SU-DHL-6 (cell line): ENCODE measurements around the gene BNC2.

Experiments used
- EZH2phosphoT487 ChIP-seq: fragments of 200-600 bp; sonication (generic), shearing (Covaris generic); conservative IDR thresholded peaks from 2 replicates; pipeline ENCODE4 v1.6.1; 2018; ENCODE audit warnings: mild to moderate bottlenecking, antibody characterized with exemption, low read length, moderate library complexity, mixed read lengths
- TF ChIP-seq, protein P1 (sequence below): fragments of 200-600 bp; sonication (generic); IDR thresholded peaks from one replicate; pipeline ENCODE4 v1.5.1; 2017; ENCODE audit warnings: antibody characterized with exemption, mild to moderate bottlenecking, low read length, moderate library complexity; ENCODE audit not compliant: insufficient read depth, poor library complexity, severe bottlenecking

DNA sequence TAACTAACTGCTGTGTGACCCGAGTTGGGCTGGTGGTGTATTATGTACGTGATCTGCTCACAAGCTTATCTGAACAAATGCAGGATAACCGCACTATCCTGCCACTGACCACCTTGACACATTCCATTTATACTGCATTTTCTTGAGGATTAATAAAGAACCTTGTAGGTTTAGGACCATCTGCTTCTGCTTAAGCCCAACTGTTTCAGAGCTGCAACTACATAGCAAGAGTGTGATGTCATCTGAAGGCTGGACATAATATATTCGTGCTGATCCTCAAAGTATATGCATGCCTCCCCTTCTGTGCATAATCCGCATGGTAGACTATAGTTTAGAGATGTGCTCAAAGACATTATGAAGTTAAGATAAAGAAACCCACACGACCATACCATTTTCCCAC lies 435.9 kb downstream of the BNC2 start:
- TF ChIP-seq, protein P1, sequence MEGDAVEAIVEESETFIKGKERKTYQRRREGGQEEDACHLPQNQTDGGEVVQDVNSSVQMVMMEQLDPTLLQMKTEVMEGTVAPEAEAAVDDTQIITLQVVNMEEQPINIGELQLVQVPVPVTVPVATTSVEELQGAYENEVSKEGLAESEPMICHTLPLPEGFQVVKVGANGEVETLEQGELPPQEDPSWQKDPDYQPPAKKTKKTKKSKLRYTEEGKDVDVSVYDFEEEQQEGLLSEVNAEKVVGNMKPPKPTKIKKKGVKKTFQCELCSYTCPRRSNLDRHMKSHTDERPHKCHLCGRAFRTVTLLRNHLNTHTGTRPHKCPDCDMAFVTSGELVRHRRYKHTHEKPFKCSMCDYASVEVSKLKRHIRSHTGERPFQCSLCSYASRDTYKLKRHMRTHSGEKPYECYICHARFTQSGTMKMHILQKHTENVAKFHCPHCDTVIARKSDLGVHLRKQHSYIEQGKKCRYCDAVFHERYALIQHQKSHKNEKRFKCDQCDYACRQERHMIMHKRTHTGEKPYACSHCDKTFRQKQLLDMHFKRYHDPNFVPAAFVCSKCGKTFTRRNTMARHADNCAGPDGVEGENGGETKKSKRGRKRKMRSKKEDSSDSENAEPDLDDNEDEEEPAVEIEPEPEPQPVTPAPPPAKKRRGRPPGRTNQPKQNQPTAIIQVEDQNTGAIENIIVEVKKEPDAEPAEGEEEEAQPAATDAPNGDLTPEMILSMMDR: no peak
- TF ChIP-seq EZH2phosphoT487: no peak
